Cardiac fibroblast (primary cell): Measurements from ENCODE around the gene TBX20.

ENCODE experiments used
- DNase-seq, 2 donors: peaks; one replicate each; pipeline versions ENCODE4 v3.0.0 to v3.0.0-alpha.2; 2010; ENCODE audit warnings: low read depth in 2 of 2
- H3K4me3 ChIP-seq, 2 donors: replicated peaks in 1 of 2; 1 replicate in 1 of 2; 2 replicates in 1 of 2; pipeline ENCODE4 v1.5.1; 2011; ENCODE audit warnings: low read depth in 2 of 2, low read length in 2 of 2, mild to moderate bottlenecking in 2 of 2, moderate library complexity in 1 of 2
- CTCF ChIP-seq: IDR thresholded peaks from one replicate; pipeline ENCODE4 v1.5.1; 2011; ENCODE audit warnings: low read depth, mild to moderate bottlenecking, low read length, inconsistent platforms

TBX20 gene

GRCh38 chr7:35253710-35254495 is at the start of gene TBX20:
TBX20 (minus strand) TSS chr7:35254100; CDS start chr7:35253620, 480 bp downstream.
- peak within 1 kb of the TSS; percentile 86 to 97 for H3K4me3 ChIP-seq
- TF ChIP-seq CTCF: no peak
- peak; percentile 86 to 91 for DNase-seq

- H3K4me3 ChIP-seq: no peak overlapping the region
- TF ChIP-seq CTCF: no peak
- no peak for DNase-seq
Observed at GRCh38 chr7:35289376-35289775, 35.5 kb upstream of the TBX20 start.

- TF ChIP-seq CTCF: no peak
- no peak overlapping the region for H3K4me3 ChIP-seq
- DNase-seq: peak; percentile 40 to 52
Observed at GRCh38 chr7:35286986-35287385, 33.1 kb upstream of the TBX20 start.

- TF ChIP-seq CTCF: no peak
Observed at GRCh38 chr7:35286422-35286821, 32.5 kb upstream of the TBX20 start.

GRCh38 chr7:35285799-35286198 is 31.9 kb upstream of the TBX20 start:
- H3K4me3 ChIP-seq: no peak overlapping the region
- DNase-seq: no peak
- no peak for TF ChIP-seq CTCF

More at GRCh38 chr7:35286422-35286821, 32.5 kb upstream of the TBX20 start:
- H3K4me3 ChIP-seq: no peak overlapping the region
- DNase-seq: peak; percentile 50 to 70

- TF ChIP-seq CTCF: no peak
- no peak overlapping the region for H3K4me3 ChIP-seq
- DNase-seq: no peak
Observed at GRCh38 chr7:35280902-35281301, 27.0 kb upstream of the TBX20 start.
